ENCODE data around the gene WSCD2. TPM values are rescaled to one million over a fixed set of nuclear protein-coding genes. Genes with fewer than 3 reads are reported as not detected.

Gene WSCD2
- not detected in 2 replicates for total RNA-seq

GRCh38 chr12:108129017-108129812 is at the start of gene WSCD2:
Gene WSCD2 (plus strand): TSS chr12:108129288. CDS start chr12:108195833, 66,545 bp downstream.

Other genes with a start within 250 kb of the WSCD2 start
- gene CMKLR1, start 210.0 kb downstream of the WSCD2 start, total RNA-seq = 0.33 TPM in 1 of 2 replicates, not detected in the other

Measured in smooth muscle cell of trachea (primary cell).